B cell (primary cell): Measurements from ENCODE around the gene ULBP1. TPM values are rescaled to one million over a fixed set of nuclear protein-coding genes. Genes with fewer than 3 reads are reported as not detected.
"Not testable (repeated sequence)": the region's sequence is repeated elsewhere in the genome, so short reads cannot be mapped to it uniquely, and the experiment has no call there.

Source experiments
- ATAC-seq: fragments of 200-7000 bp; cut with Tn5 transposase; one replicate; pipeline ENCODE4 v1.10.0; 2021; ENCODE audit warnings: low read depth, mild to moderate bottlenecking, moderate number of reproducible peaks, moderate library complexity
- CTCF ChIA-PET: fragments of 350-600 bp; sonication (Branson Sonifier 250); formaldehyde crosslinking; loops from one replicate; lab custom pipeline; 2021; ENCODE audit warnings: antibody characterized with exemption, inconsistent platforms; lab: Charles Lee
- POLR2A ChIA-PET: fragments of 350-600 bp; sonication (Branson Sonifier 250); formaldehyde crosslinking; loops from one replicate; lab custom pipeline; 2021; ENCODE audit warnings: antibody characterized with exemption; lab: Charles Lee
- DNase-seq: peaks from one replicate; pipeline ENCODE4 v3.0.0; 2013
- H2AFZ ChIP-seq: 2 replicates; pipeline ENCODE4 v1.6.1; 2012; ENCODE audit warnings: mild to moderate bottlenecking, low read depth, low read length; ENCODE audit not compliant: insufficient read depth, poor library complexity, severe bottlenecking
- H3K27ac ChIP-seq, 2 donors: 1 replicate in 1 of 2; 2 replicates in 1 of 2; pipeline ENCODE4 v1.5.1; 2012 to 2013; ENCODE audit warnings: low read length in 2 of 2, mild to moderate bottlenecking in 2 of 2, moderate library complexity in 1 of 2
- H3K27me3 ChIP-seq, 4 experiments: fragments of 200-600 bp in 1 of 4; sonication (generic) in 1 of 4; replicated peaks in 1 of 4; 1 replicate in 2 of 4; 2 replicates in 2 of 4; pipeline versions ENCODE4 v1.6.1 to v1.7.0; 2013 to 2016; ENCODE audit warnings: low read length in 3 of 4, mild to moderate bottlenecking in 2 of 4, mixed read lengths in 1 of 4, moderate library complexity in 1 of 4; ENCODE audit not compliant: insufficient read depth in 4 of 4, control insufficient read depth in 3 of 4; ENCODE audit errors: control extremely low read depth in 1 of 4
- H3K36me3 ChIP-seq, 2 experiments: replicated peaks in 1 of 2; 1 replicate in 1 of 2; 2 replicates in 1 of 2; pipeline versions ENCODE4 v1.6.1 to v1.7.1; 2013; ENCODE audit warnings: low read length in 1 of 2; ENCODE audit not compliant: insufficient read depth in 2 of 2, control insufficient read depth in 1 of 2; ENCODE audit errors: control extremely low read depth in 1 of 2, extremely low read depth in 1 of 2
- H3K4me1 ChIP-seq, 2 donors: fragments of 200-600 bp in 1 of 2; sonication (generic) in 1 of 2; 1 replicate in 1 of 2; 2 replicates in 1 of 2; pipeline versions ENCODE4 v1.5.1 to v1.6.1; 2013 to 2017; ENCODE audit warnings: low read length in 2 of 2; ENCODE audit not compliant: control insufficient read depth in 2 of 2, insufficient read depth in 2 of 2
- H3K4me2 ChIP-seq: replicated peaks from 2 replicates; pipeline ENCODE3; 2012; ENCODE audit warnings: mild to moderate bottlenecking, low read depth, low read length; ENCODE audit not compliant: poor library complexity, severe bottlenecking
- H3K4me3 ChIP-seq, 5 experiments: fragments of 200-600 bp in 1 of 5; sonication (generic) in 1 of 5; 1 replicate in 3 of 5; 2 replicates in 2 of 5; pipeline versions ENCODE4 v1.5.1 to v1.7.0; 2011 to 2016; ENCODE audit warnings: low read length in 4 of 5, mild to moderate bottlenecking in 4 of 5, low read depth in 2 of 5, control low read depth in 1 of 5, moderate library complexity in 1 of 5; ENCODE audit not compliant: insufficient read depth in 1 of 5; ENCODE audit errors: control extremely low read depth in 1 of 5, extremely low read depth in 1 of 5
- H3K79me2 ChIP-seq: fragments of 200-600 bp; sonication (generic); one replicate; pipeline ENCODE4 v1.6.0; 2016; ENCODE audit warnings: low read length; ENCODE audit not compliant: control insufficient read depth, insufficient read depth
- H3K9ac ChIP-seq: fragments of 200-600 bp; sonication (generic); 2 replicates; pipeline ENCODE4 v1.6.1; 2017; ENCODE audit warnings: mild to moderate bottlenecking, low read length, moderate library complexity
- H3K9me3 ChIP-seq, 3 donors: one replicate each; pipeline versions ENCODE4 v1.6.1 to v1.7.1; 2013; ENCODE audit warnings: low read length in 2 of 3; ENCODE audit not compliant: control insufficient read depth in 2 of 3, insufficient read depth in 1 of 3; ENCODE audit errors: control extremely low read depth in 1 of 3
- H4K20me1 ChIP-seq: 2 replicates; pipeline ENCODE4 v1.6.0; 2012; ENCODE audit warnings: mild to moderate bottlenecking, low read length; ENCODE audit not compliant: insufficient read depth, control insufficient read depth, poor library complexity, severe bottlenecking
- H3K27ac Mint-ChIP-seq: one replicate; pipeline ENCODE4 v1.8.0; 2021; ENCODE audit warnings: mixed read lengths
- H3K27me3 Mint-ChIP-seq: one replicate; pipeline ENCODE4 v1.8.0; 2021; ENCODE audit warnings: mixed read lengths
- H3K4me1 Mint-ChIP-seq: one replicate; pipeline ENCODE4 v1.8.0; 2021; ENCODE audit warnings: mixed read lengths
- H3K4me3 Mint-ChIP-seq: one replicate; pipeline ENCODE4 v1.8.0; 2021; ENCODE audit warnings: mixed read lengths
- H3K9me3 Mint-ChIP-seq: one replicate; pipeline ENCODE4 v1.8.0; 2022; ENCODE audit warnings: mixed read lengths; ENCODE audit not compliant: insufficient read depth
- EZH2 ChIP-seq: IDR thresholded peaks from 2 replicates; pipeline ENCODE4 v1.6.1; 2012; ENCODE audit warnings: borderline replicate concordance, low read depth, mild to moderate bottlenecking, moderate library complexity, low read length; ENCODE audit not compliant: insufficient read depth, poor library complexity, severe bottlenecking
- WGBS: methylation state at CpG from one replicate; pipeline ENCODE4 v1.1.5; 2013; ENCODE audit warnings: missing lambda C conversion rate; ENCODE audit not compliant: insufficient coverage; 5-methylcytosine and 5-hydroxymethylcytosine counted together
- intact Hi-C: fragments of 100-400 bp; cut with micrococcal nuclease; formaldehyde crosslinking; loops from one replicate; pipeline ENCODE4 v1.10.0; 2022
- polyA plus RNA-seq: library from polyadenylated mRNA; depleted of rRNA; stranded (reverse); fragments of >200 nt; gene quantifications from 2 replicates; pipeline ENCODE4 v1.2.3, GENCODE V29; 2012
- total RNA-seq, 2 donors: library from RNA; stranded (reverse); fragments of 120-200 nt in 1 of 2; gene quantifications; 1 replicate in 1 of 2; 2 replicates in 1 of 2; pipeline versions ENCODE4 v1.2.3 to v1.2.4, GENCODE V29; 2013 to 2022
- TF ChIP-seq, protein P1 (sequence below): fragments of 200-600 bp; IDR thresholded peaks from one replicate; pipeline ENCODE4 v1.8.0; 2022; ENCODE audit warnings: antibody characterized with exemption, mild to moderate bottlenecking

ULBP1 gene
- total and polyA plus RNA-seq, 2 donors (not counting 1 experiment from before 2014, with no cell fraction given), result 0.04 to 0.12 TPM

DNA sequence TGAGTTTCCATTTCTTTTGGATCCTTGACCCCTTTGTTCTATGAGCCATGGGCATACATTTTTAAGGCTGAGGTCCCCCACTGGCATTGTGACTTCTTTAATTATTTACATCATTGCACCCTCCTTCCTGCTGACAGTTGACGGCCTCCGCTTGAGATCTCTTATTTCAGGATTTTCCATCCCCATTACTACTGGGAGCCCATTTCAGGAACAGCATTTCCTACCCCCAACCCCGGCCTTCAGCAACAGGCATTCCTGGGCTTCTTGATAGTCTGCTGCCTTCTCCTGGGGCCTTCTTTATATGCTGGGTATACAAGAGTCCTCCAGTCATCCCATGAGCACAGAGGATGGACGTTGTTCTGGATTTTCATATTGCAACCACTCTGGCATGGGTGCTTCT lies 3.8 kb downstream of the ULBP1 start:
- H3K4me3 ChIP-seq, result no peak overlapping the region
- H3K4me1 Mint-ChIP-seq, result peaks cover 29% of the 10 kb centered on the region
- DNase-seq, result no peak
- peaks cover 0 to 36% (median 0%) of the 10 kb centered on the region in 3 donors for H3K9me3 ChIP-seq
- H3K79me2 ChIP-seq, result no peaks in the 10 kb centered on the region
- H4K20me1 ChIP-seq, result peaks cover 6% of the 10 kb centered on the region
- WGBS, result 100% methylated on average over 2 of the region's 4 CpGs
- H3K9me3 Mint-ChIP-seq, result no peaks in the 10 kb centered on the region
- CTCF ChIA-PET, result no interaction called here
- peaks cover 88% of the 10 kb centered on the region for H3K27me3 Mint-ChIP-seq
- H2AFZ ChIP-seq, result no peak overlapping the region
- H3K9ac ChIP-seq, result no peak overlapping the region
- H3K36me3 ChIP-seq, result no peaks in the 10 kb centered on the region
- no peak for ATAC-seq
- intact Hi-C loops, result no loop called here
- TF ChIP-seq EZH2, result no peak
- TF ChIP-seq, protein P1, sequence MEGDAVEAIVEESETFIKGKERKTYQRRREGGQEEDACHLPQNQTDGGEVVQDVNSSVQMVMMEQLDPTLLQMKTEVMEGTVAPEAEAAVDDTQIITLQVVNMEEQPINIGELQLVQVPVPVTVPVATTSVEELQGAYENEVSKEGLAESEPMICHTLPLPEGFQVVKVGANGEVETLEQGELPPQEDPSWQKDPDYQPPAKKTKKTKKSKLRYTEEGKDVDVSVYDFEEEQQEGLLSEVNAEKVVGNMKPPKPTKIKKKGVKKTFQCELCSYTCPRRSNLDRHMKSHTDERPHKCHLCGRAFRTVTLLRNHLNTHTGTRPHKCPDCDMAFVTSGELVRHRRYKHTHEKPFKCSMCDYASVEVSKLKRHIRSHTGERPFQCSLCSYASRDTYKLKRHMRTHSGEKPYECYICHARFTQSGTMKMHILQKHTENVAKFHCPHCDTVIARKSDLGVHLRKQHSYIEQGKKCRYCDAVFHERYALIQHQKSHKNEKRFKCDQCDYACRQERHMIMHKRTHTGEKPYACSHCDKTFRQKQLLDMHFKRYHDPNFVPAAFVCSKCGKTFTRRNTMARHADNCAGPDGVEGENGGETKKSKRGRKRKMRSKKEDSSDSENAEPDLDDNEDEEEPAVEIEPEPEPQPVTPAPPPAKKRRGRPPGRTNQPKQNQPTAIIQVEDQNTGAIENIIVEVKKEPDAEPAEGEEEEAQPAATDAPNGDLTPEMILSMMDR, result no peak
- no peak overlapping the region for H3K4me2 ChIP-seq
- POLR2A ChIA-PET, result no interaction called here
- no peak overlapping the region for H3K27ac Mint-ChIP-seq
- H3K4me1 ChIP-seq, result peaks cover 28 to 30% of the 10 kb centered on the region in 2 donors
- no peak overlapping the region for H3K4me3 Mint-ChIP-seq
- no peak overlapping the region for H3K27ac ChIP-seq
- H3K27me3 ChIP-seq, result peaks cover 0 to 75% (median 23%) of the 10 kb centered on the region in 4 experiments

DNA sequence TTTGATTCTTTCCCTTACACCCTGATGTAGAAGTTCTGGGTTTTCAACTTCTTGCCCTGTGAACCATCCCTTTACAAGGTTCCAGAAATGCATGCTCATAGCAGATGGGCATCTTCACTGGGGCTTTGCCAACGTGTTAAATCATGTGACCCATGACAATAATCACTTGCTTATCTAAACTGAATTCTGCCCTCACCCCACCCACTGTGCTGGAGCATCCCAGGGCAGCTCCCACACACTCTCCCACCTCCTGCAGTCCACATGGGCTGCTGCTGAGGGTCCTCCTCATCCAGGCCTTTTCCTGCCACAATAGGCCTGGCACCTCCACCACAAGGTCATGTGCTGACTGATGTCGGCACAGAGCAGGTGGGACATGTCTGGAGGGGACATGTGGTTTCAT lies 4.3 kb downstream of the ULBP1 start:
- H3K9me3 Mint-ChIP-seq, DNase-seq, H3K4me3 ChIP-seq, ATAC-seq, H3K4me3 Mint-ChIP-seq, CTCF ChIA-PET, H3K4me2 ChIP-seq, H2AFZ ChIP-seq, H3K36me3 ChIP-seq, POLR2A ChIA-PET, H3K9ac ChIP-seq, H4K20me1 ChIP-seq, H3K79me2 ChIP-seq, intact Hi-C loops, H3K27ac Mint-ChIP-seq, H3K27ac ChIP-seq: not testable (repeated sequence)
- H3K27me3 Mint-ChIP-seq, result peaks cover 88% of the 10 kb centered on the region
- peaks cover 0 to 72% (median 22%) of the 10 kb centered on the region in 4 experiments for H3K27me3 ChIP-seq
- WGBS, result 75% methylated on average over 2 of the region's 2 CpGs
- H3K4me1 Mint-ChIP-seq, result peaks cover 27% of the 10 kb centered on the region
- H3K4me1 ChIP-seq, result peaks cover 24 to 26% of the 10 kb centered on the region in 2 donors
- peaks cover 0 to 32% (median 0%) of the 10 kb centered on the region in 3 donors for H3K9me3 ChIP-seq

DNA sequence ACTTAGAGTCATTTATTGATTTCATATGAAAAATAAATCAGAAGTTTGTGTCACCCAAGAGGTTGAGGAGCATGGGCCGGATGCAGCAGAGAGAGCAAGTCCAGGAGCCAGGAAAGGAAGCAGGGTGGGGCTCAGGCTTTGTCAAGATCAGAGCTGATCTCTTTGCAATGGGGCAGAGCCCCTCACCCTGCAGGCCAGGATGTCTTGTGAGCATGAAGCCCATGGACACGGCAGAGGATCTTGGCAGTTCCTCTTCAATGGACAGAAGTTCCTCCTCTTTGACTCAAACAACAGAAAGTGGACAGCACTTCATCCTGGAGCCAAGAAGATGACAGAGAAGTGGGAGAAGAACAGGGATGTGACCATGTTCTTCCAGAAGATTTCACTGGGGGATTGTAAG lies 5.2 kb downstream of the ULBP1 start:
- Mint-ChIP-seq H3K4me1 (peaks cover 19% of the 10 kb centered on the region), H3K27me3 (peaks cover 87% of the 10 kb centered on the region)
- DNase-seq, ATAC-seq, intact Hi-C loops, H3K4me3 ChIP-seq, H3K36me3 ChIP-seq, H3K79me2 ChIP-seq, H3K27ac ChIP-seq, POLR2A ChIA-PET, H2AFZ ChIP-seq, H3K9ac ChIP-seq, H3K4me2 ChIP-seq, H4K20me1 ChIP-seq, CTCF ChIA-PET, H3K9me3 Mint-ChIP-seq, H3K4me3 Mint-ChIP-seq, H3K27ac Mint-ChIP-seq: not testable (repeated sequence)
- 91% methylated on average over 1 of the region's 2 CpGs for WGBS
- H3K27me3 ChIP-seq, result peaks cover 0 to 70% (median 21%) of the 10 kb centered on the region in 4 experiments
- peaks cover 16 to 18% of the 10 kb centered on the region in 2 donors for H3K4me1 ChIP-seq
- peaks cover 0 to 25% (median 0%) of the 10 kb centered on the region in 3 donors for H3K9me3 ChIP-seq
